GM19193 (cell line): ENCODE results near the gene NUAK2.

Experiments used
- POLR2A ChIP-seq: IDR thresholded peaks from 4 replicates; pipeline ENCODE4 v1.6.1; 2011; ENCODE audit not compliant: insufficient read depth, insufficient read length; ENCODE audit errors: extremely low read depth

The NUAK2 gene

GRCh38 chr1:205261946-205262691, 59.4 kb downstream of the NUAK2 start:
- no peak for TF ChIP-seq POLR2A

GRCh38 chr1:205260948-205261732, 60.4 kb downstream of the NUAK2 start:
- no peak for TF ChIP-seq POLR2A

- TF ChIP-seq POLR2A = no peak
Measured at GRCh38 chr1:205259998-205260397, 61.5 kb downstream of the NUAK2 start.

GRCh38 chr1:205259324-205259832, 62.2 kb downstream of the NUAK2 start:
- TF ChIP-seq POLR2A = no peak

GRCh38 chr1:205258719-205259118, 62.8 kb downstream of the NUAK2 start:
- TF ChIP-seq POLR2A = no peak

- TF ChIP-seq POLR2A = no peak
Measured at GRCh38 chr1:205258261-205258691, 63.3 kb downstream of the NUAK2 start.

GRCh38 chr1:205257735-205258134, 63.8 kb downstream of the NUAK2 start:
- TF ChIP-seq POLR2A = no peak

GRCh38 chr1:205256951-205257625, 64.5 kb downstream of the NUAK2 start:
- TF ChIP-seq POLR2A = no peak

- no peak for TF ChIP-seq POLR2A
Measured at GRCh38 chr1:205255941-205256780, 65.4 kb downstream of the NUAK2 start.
